NAMALWA (cell line): ENCODE data around the gene CLEC2B.
A peak's percentile ranks its signal among the peaks of the same experiment; 100 is the strongest.

Source experiments
- DNase-seq: peaks from one replicate; pipeline ENCODE4 v3.0.0-alpha.2; 2015; ENCODE audit warnings: low spot score

CLEC2B gene

DNA sequence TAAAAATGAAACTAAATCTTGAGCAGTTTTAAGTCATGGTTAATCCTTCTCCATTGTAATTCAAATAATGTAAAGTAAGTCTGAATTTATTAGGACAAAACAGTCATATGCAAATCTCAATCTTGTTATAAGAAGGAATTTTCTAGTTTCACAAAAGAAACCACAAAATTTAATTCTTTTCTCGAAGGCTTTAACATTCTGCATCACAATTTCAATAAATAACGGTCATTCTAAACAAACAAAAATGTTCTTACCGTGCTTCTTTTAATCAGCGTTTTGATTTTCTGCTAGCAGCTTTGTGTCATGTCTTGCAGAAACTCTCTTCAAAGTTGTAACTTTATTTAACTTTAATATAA is 225 bp downstream of the CLEC2B start:
- no peak for DNase-seq

DNA sequence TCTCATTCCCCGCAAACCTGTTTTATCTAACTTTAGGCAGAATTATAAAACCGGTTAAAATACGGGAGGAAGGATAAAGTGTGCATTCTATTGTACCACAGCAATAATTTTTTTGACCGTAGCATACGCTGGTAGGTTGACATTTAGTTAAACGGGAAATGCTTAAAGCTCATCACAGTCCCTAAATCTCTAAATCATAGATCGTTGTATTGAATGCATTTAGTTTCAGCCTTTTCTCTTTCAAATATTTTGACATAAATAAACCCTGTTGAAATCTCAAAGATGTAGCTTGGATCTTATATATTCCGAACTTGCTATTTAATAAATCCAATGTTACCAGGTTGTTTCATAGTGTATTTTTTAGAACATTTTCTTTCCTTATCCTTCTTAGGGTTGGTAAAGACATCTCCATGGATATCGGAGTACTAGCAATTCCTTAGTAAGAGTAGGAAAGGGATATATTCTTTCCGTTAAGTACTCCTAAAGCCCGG is 798 bp downstream of the CLEC2B start:
- peak; percentile 69 for DNase-seq

DNA sequence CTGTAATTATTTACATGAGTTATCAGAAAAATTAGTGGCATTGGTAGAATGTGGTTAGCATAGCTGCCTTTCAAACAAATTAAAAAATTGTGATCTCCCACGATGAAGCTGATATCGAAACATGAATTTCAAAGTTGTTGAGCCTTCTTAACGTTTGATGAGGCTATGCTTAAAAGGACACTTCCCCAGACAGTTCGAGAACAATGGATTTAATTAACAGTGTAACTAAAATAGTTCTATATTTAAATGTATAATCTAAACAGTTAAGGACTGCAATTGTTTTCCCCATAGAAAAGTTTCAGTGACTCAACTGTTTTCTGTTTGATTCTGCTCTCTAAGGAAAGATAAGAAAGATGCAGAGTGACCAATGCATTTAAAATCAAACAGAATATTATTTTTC is 1.6 kb downstream of the CLEC2B start:
- peak; percentile 54 for DNase-seq

DNA sequence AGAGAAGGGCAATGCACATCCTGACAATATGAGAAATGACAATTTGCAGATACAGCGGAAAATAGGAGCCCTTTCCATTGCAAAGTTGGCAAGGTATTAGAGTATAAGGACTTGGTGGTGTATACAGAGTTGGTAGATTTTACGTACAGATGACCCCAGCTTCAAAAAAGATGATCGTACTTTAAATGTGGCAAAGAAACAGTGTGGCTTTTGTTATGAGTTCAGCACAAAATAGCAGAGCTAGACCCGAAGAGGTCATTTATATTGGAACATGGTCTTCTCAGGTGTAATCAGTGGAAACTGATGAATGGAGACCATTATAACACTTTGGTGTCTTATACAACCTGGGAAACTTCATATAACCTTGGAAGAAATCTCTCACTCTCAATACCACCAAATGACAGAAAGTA is 2.3 kb downstream of the CLEC2B start:
- no peak for DNase-seq

DNA sequence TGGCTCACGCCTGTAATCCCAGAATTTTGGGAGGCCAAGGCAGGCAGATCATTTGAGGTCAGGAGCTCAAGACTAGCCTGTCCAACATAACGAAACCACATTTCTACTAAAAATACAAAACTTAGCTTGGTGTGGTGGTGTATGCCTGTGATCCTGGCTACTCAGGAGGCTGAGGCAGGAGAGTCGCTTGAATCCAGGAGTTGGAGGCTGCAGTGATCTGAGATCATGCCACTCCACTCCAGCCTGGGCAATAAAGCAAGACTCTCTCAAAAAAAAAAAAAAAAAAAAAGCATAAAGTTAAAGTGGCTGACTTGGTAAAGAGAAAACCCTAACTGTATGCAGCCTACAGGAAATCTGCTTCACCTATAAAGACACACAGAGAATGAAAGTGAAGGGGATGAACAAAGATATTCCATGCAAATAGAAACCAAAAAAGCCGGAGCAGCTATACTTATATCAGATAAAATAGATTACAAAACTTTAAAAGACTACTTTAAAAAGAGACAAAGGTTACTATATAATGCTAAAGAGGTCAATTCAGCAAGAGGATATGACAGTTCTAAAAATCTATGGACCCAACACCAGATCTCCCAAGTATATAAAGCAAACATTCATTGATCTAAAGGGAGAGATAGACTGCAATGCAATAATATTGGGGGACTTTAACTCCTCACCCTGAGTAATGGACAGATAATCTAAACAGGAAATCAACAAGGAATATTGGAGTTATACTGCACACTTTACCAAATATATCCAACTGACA is 4.1 kb downstream of the CLEC2B start:
- peak; percentile 55 for DNase-seq

DNA sequence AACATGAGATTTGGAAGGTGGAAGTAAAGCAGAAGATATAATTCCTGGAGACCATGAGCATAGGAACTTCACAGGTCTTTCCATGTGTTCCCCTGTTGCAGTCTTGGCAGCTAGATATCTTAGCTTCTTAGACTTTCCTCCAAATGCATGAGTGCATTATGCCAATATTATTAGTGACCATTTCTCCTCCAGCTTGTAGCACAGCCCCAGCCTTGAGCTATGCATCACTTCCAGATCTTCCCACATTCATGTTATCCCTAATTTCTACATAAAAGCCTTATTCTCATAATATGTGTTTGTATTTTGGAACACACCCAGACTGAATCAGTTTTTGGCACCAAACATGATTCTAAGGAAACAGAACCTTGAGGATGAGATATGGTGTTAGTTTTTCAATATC is 11.0 kb downstream of the CLEC2B start:
- DNase-seq: no peak

DNA sequence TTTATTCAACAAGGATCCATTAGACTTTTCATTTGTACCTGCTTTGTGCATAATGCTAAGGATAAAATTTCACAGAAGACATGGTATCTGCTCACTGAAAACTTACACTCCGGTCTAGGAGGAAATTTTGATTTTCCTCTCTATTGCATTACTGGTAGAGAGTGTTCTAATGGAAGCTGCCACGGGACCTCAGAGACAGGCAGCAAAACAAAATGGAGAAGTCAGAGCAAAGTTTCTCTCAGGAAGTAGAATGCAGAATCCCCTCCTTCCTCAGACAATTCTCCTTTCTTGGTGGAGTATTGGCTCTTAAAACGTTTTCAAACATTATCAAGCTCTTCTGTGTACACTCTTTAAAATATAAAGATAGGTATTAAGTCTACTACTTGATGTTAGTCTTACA is 12.3 kb downstream of the CLEC2B start:
- no peak for DNase-seq

DNA sequence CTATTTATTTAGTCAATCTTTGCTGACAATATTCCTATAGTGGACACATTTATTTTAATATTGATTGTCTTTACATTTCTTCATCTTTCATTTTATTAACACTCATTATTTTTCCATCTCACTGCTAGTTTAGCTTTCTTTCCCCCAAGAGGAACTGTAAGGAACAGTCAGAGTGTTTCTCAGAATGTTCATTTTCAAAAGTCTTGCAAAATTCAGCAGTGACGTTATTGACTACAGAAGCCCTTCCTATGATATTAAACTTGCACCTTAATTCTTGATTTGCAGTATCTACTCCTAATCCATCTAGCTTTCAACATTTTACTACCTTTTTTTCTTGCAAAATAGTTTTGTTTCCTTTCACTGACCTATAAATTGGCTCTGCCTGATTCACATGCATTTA is 13.0 kb downstream of the CLEC2B start:
- no peak for DNase-seq

DNA sequence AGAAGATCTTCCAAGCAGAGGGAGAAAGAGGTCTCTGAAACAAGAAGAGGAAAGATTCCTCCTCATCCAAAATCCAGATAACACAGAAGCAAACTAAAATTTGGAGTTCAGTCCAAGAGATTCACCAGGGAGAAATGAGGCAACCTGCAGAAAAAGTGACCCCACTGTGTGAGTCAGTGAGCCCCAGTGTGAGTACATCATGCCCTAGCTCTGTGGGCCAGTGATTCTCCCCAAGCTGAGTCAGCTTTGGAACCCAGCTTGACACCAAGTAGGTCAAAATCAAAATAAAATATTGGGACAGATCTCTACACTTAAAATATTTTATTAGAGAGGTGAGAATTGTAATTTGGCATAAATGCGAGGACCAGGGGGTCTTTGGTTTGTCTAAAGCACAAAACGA is 17.2 kb downstream of the CLEC2B start:
- DNase-seq: no peak

DNA sequence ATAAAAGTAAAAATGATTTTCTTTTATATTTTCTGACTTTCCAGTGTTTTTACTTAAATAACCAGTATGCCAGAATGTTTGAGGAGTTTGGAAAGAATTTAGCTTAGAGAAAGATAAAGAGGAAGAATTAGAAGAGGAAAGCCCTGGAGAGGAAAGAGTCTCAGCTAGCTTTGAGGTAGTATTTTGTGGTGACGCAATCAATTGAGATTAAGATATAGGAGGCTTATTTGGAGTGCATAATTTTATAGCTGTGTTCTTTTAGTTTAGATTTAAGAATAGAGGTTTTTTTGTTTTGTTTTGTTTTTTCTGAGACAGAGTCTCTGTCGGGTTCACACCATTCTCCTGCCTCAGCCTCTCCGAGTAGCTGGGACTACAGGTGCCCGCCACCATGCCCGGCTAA is 18.1 kb downstream of the CLEC2B start:
- no peak for DNase-seq

DNA sequence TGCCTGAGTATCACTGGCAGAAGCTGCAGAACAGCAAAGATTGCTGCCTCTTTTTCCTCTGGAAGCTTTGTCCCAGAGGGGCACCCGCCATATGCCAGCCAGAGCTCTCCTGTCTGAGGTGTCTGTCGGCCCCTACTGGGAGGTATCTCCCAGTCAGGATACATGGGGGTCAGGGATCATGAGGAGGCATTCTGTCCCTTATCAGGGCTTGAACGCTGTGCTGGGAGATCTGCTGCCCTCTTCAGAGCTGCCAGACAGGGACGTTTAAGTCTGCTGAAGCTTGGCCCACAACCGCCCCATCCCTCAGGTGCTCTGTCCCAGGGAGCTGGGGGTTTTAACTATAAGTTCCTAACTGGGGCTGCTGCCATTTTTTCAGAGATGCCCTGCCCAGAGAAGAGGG is 20.3 kb downstream of the CLEC2B start:
- no peak for DNase-seq

DNA sequence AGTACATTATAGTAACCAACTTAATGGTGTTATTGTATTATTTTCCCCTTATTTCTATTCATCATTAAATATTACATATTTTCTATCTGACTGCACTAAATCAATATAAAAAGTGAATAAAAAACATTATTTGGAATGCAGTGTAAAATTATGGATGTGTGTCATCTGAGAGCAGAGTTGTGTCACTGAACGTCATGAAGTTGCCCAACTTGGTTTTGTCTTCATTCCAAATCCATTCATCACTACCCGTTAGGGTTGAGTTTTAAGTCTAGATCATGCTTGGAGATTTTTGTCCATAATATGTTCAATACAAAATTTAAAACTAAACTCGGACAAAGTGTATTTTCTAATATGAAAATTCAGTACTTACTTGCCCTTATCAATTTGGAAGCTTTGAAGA is 25.7 kb downstream of the CLEC2B start:
- DNase-seq: no peak

DNA sequence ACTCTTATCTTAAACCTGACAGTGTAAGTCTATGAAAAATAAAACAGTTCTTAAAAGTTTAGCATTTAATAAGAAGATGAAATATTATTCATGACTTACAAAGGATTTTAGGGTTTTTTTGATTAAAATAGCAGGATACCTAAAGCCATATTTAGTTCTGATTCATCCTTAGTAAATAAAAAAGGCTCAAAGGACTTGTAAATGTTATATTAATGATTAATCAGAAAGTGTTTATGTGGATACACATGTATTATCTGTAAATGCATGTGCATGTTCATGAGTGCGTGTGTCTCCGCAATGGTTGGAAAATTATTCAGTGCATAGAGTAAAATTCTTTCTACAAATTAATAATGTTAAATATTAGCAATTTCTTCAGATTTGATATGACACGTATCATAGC is 37.4 kb downstream of the CLEC2B start:
- DNase-seq: no peak

DNA sequence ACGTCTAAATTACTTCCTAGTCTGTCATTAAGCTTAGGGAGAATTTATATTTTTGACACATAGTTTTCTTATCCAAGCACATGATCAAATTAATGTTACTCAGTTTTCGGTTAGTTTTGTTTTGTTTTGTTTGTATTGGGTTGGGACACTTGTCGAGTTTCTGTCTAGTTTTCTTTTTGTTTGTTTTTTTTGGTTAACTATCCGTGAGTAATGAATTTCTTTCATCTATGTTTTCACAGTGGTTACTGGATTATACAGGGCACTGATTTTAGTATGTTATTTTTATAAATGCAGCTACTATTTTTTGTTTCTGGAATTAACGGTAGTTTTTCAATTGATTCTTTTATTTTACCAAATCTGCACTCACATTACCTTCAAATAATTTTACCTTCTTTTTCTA is 39.2 kb downstream of the CLEC2B start:
- no peak for DNase-seq

DNA sequence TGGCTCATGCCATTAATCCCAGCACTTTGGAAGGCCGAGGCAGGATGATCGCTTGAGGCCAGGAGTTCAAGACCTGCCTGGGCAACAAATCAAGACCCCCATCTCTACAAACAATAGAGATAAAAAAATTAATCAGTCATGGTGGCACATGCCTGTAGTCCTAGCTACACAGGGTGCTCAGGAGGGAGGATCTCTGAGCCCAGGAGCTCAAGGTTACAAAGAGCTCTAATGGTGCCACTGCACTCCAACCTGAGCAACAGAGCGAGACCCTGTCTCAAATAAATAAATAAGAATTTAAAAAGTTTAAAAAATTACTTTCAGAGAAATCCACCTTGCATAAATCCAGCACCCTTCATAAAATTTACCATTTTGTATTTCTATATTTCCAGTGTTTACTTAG is 39.7 kb downstream of the CLEC2B start:
- DNase-seq: no peak

DNA sequence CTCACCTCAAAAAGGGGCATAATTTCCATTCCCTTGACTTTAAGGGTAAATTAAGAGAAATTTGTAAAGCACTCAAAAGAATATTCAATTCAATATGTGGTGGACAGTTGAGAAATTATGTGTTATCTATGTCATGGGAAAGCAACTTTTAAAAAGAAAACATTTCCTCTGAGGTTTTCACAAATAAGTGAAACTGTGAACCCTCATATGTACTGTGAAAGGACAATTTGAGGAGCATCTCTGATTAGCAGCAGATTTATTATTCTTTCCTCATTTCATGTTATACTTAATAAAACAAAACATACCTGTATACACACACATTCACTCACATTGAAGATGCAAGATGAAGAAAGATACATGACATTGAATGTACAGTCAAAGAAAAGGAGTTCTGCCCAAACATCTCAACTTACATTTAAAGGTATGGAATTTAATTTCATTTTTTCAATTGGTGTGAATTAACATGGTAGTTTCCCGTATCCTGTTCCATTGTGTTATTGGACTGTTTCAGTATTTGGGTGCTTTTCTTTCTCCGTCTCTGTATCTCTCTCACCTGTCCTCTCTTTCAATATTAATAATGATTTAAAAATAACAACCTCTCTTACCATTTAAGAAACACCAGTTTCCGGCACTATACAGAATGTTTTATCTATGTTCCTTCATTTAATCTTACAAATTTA is 41.8 kb downstream of the CLEC2B start, which contains the start of gene KLRF1:
Gene KLRF1, plus strand, starts transcription at position 273 of the 680 bp plus-strand sequence. Its CDS starts 64 bp downstream, at position 337.
- DNase-seq: no peak

DNA sequence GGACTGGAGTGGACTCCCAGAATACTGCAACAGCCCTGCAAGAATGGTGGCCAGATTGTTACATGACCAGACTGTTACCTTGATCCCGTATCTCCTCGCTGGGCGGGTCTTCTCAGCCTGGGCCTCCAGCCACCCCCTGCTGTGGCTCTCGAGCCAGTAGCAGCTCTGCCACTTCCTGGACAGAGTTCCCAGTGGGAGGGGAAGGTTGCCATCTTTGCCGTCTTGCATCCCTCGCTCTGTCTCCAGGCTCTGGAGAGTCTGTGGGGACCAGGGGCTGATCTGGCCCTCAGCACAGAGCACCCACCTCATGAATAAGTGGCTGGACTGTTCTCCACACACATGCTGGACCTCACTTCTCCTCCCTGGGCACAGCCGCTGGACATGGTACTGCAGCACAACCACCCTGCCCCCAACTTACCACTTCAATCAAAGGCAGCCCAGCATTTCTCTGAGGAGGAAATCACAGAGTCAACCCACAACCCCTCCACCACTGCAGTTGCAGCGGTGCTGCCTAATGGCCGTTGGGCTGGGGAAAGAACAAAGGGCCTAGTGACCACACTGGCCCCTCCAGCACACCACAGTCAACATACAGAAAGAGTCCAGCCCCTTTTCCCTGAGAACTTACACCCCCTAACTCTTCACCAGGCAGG is 48.7 kb downstream of the CLEC2B start:
- DNase-seq: no peak

DNA sequence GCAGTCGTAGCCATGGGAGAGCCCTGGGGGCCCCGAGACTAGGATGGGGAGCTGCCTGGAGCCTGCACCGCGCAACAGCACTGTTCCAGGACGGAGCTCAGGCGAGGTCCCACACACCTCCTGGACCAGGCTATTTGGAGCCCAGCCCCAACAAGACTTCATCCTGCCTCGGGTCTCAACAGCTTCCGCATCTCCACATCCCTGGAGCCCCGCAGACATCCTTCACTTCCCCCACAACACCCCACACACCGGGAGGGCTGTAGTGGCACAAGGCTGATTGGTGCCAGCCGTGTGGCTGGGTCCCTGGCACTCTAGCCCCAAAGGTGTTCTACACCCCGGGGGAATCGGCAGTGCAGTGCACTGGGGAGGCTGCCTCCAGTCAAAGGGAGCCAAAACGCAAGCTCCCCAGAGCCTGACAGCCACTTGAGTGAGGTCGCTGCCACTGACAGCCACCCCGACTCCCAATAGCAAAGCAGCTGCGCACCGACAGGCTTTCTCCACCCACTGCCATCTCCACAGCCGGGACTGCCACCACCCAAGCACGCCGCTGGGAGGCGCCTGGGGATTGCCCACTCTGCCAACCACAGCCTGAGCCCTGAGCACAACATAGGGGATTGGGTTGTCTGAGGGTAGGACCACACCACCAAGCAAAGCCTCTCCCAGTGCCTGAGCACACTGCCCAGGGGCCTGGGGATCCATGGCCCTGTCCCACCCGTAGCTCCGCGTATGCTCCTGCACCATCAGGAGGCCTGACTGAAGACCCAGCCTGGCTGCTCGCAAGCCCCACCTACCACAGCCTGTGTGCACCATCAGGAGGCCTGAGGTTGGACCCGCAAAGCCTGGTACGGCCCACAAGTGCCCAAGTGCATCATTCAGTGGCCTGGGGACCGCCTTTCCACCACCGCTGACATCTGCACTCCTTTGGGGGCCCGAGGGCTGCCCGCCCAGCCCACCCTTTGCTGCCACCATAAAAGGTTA is 55.0 kb downstream of the CLEC2B start:
- DNase-seq: peak; percentile 92

DNA sequence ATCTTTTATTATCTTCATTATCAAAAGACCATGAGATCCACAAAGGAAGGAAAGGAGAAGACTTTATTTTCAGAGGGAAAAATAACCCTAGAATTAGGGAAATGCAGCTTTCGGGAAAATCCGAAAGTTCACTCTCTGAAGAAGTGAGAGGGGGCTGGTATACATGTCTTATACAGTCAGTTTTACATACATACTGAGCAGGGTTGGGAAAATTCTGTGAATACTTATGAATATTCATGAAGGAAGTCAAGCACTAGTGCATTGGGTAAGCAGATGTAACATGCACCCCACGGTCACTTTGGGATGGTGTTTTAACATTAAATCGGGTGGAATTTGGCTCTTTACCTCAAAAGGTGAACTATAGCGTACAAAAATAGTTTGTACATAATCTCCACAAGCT is 57.5 kb downstream of the CLEC2B start:
- no peak for DNase-seq

DNA sequence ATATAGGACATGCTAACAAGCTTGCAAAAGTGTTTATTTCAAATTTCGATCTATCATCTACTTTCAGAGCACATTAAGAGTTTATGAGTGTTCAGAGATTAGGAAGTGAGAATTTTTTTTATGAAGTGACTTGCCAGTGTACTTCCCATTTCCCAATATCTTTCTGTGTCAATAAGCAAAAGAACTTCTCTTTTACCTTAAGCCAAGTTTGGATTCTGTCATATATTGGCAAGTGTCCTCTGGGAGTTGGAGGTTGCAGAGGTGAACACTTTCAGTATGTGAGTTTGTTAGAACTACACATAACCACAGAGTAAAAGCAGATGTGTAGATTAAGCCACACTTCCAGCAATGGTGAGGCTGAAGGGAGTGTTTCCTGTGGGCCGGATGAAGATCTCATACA is 58.5 kb downstream of the CLEC2B start:
- no peak for DNase-seq

DNA sequence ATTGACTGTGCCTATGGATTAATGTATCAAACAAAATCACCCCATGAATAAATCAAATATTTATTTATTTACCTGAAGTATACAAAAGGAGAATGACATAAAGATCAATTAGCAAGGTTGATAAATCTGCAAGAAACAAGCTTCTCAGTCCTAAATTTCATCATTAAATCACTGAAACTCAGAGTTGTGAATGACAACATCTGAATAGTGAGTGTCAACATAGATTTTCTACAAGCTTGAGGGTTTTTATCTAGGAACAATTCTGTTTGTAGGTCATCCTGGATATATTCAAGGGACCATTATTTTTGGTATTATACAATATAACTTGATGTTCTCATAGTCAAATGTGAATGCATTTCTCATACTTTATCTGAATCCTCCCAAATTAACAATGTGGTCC is 59.3 kb downstream of the CLEC2B start:
- no peak for DNase-seq

DNA sequence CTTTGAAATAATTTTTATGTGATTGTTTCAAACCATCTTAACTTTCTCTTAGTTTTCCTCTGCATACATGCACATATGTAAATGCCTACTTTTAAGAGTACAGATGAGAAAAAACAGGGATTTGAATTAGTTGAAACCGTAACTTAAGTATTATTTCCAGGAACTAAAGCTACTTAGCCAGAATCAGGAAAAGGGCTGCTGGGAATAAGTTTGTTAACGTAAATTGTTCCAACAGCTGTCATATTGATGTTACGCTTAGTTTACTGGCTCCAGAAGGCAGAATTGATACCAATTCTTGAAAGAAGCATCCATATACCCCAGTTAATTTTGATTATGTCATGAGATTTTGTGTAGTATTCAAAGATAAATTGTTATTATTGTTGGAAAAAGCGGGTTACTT is 59.8 kb downstream of the CLEC2B start:
- no peak for DNase-seq
